Kidney (tissue), 14 donors: ENCODE data around the gene SLC12A1. TPM values are rescaled to one million over a fixed set of nuclear protein-coding genes. Genes with fewer than 3 reads are reported as not detected.
A peak's percentile ranks its signal among the peaks of the same experiment; 100 is the strongest.

Experiments used
- DNase-seq, 5 donors: peaks; one replicate each; pipeline ENCODE4 v3.0.0-alpha.2; 2013 to 2020
- FAIRE-seq: peaks from 2 replicates; lab custom pipeline; 2012; peaks lifted over from hg19 to GRCh38; lab: Jason Lieb, UNC
- H3K27ac ChIP-seq, 2 donors: one replicate each; pipeline ENCODE4 v1.7.0; 2013; ENCODE audit warnings: low read depth in 2 of 2, low read length in 2 of 2, inconsistent platforms in 1 of 2
- H3K27me3 ChIP-seq: one replicate; pipeline ENCODE4 v1.7.1; 2013; ENCODE audit warnings: low read length, inconsistent platforms; ENCODE audit not compliant: control insufficient read depth, insufficient read depth
- H3K36me3 ChIP-seq, 3 donors: one replicate each; pipeline versions ENCODE4 v1.7.0 to v1.7.1; 2013; ENCODE audit warnings: low read length in 3 of 3, control low read depth in 1 of 3, inconsistent platforms in 1 of 3; ENCODE audit not compliant: insufficient read depth in 3 of 3, control insufficient read depth in 2 of 3
- H3K4me1 ChIP-seq, 3 donors: one replicate each; pipeline versions ENCODE4 v1.7.0 to v1.7.1; 2013; ENCODE audit warnings: low read length in 3 of 3, inconsistent platforms in 1 of 3, low read depth in 1 of 3; ENCODE audit not compliant: control insufficient read depth in 2 of 3, insufficient read depth in 2 of 3
- H3K4me3 ChIP-seq, 3 donors: one replicate each; pipeline versions ENCODE4 v1.7.0 to v1.8.1; 2013; ENCODE audit warnings: low read length in 3 of 3, control low read depth in 1 of 3, inconsistent platforms in 1 of 3
- H3K9ac ChIP-seq, 3 donors: one replicate each; pipeline versions ENCODE4 v1.7.0 to v1.7.1; 2013; ENCODE audit warnings: low read length in 3 of 3, control low read depth in 1 of 3, inconsistent platforms in 1 of 3
- H3K9me3 ChIP-seq, 3 donors: one replicate each; pipeline versions ENCODE4 v1.7.0 to v1.7.1; 2013; ENCODE audit warnings: low read length in 3 of 3, control low read depth in 1 of 3, inconsistent platforms in 1 of 3; ENCODE audit not compliant: control insufficient read depth in 2 of 3, insufficient read depth in 1 of 3
- CTCF ChIP-seq: IDR thresholded peaks from 3 replicates; pipeline ENCODE4 v1.5.1; 2012; ENCODE audit warnings: mild to moderate bottlenecking, moderate library complexity, borderline replicate concordance; ENCODE audit not compliant: insufficient read depth; ENCODE audit errors: extremely low read depth
- intact Hi-C: fragments of 100-400 bp; cut with DNase I; formaldehyde crosslinking; loops from one replicate; pipeline ENCODE4 v1.11.1; 2022
- polyA plus RNA-seq: library from polyadenylated mRNA; stranded (reverse); fragments of 350-450 nt; fragmentation: Illumina TruSeq; extraction: RNeasy Lipid Tissue Mini Kit (QIAGEN cat#74804); gene quantifications from one replicate; pipeline ENCODE4 v1.2.3, GENCODE V29; 2014; ENCODE audit warnings: low read depth, low replicate concordance; ENCODE audit not compliant: insufficient read depth
- total RNA-seq: library from RNA; stranded (reverse); fragmentation: NEBNext Ultra II Directional; extraction: Animal tissue kit (Norgen Biotek cat#: 25700); gene quantifications from one replicate; pipeline ENCODE4 v1.2.1, GENCODE V29; 2021
- donor health status: control.
- donor health status: control.
- donor health status: control.
- donor health status: control.
- donor health status: control.
- donor health status: DM: yes; HTN: yes; CAD: no.
- donor health status: Normal renal cell carcinoma (clear cell type).

Gene SLC12A1
- total and polyA plus RNA-seq, 2 donors from 2014 or later = 201 to 370 TPM

GRCh38 chr15:48239334-48239733, 33.2 kb downstream of the SLC12A1 start:
- Histone ChIP-seq H3K9me3 (no peaks in the 10 kb centered on the region), H3K4me1 (no peaks in the 10 kb centered on the region), H3K9ac (no peak overlapping the region), H3K27ac (no peak overlapping the region), H3K4me3 (no peak overlapping the region), H3K36me3 (no peaks in the 10 kb centered on the region), H3K27me3 (no peaks in the 10 kb centered on the region)
- intact Hi-C loops = no loop called here
- DNase-seq (no peak), FAIRE-seq (no peak)
- no peak for TF ChIP-seq CTCF

- intact Hi-C loops = no loop called here
- no peaks in the 10 kb centered on the region for H3K27me3 ChIP-seq
- no peak for TF ChIP-seq CTCF
- H3K27ac ChIP-seq = no peak overlapping the region
- H3K36me3 ChIP-seq = no peaks in the 10 kb centered on the region
- no peak for FAIRE-seq
- H3K4me1 ChIP-seq = no peaks in the 10 kb centered on the region
- no peak overlapping the region for H3K9ac ChIP-seq
- no peak overlapping the region for H3K4me3 ChIP-seq
- DNase-seq = no peak
- H3K9me3 ChIP-seq = no peaks in the 10 kb centered on the region
Observed at GRCh38 chr15:48242015-48242414, 35.9 kb downstream of the SLC12A1 start.

- no peak overlapping the region for H3K4me3 ChIP-seq
- H3K9ac ChIP-seq = no peak overlapping the region
- no peaks in the 10 kb centered on the region for H3K4me1 ChIP-seq
- DNase-seq = peak in 1 of 5 donors; percentile 15
- no peaks in the 10 kb centered on the region for H3K36me3 ChIP-seq
- no peak for FAIRE-seq
- H3K27me3 ChIP-seq = no peaks in the 10 kb centered on the region
- TF ChIP-seq CTCF = no peak
- intact Hi-C loops = no loop called here
- H3K27ac ChIP-seq = no peak overlapping the region
- no peaks in the 10 kb centered on the region for H3K9me3 ChIP-seq
Observed at GRCh38 chr15:48242535-48242934, 36.4 kb downstream of the SLC12A1 start.

GRCh38 chr15:48244921-48245320, 38.8 kb downstream of the SLC12A1 start:
- Histone ChIP-seq H3K4me1 (no peaks in the 10 kb centered on the region), H3K36me3 (no peaks in the 10 kb centered on the region), H3K4me3 (no peak overlapping the region), H3K9me3 (no peaks in the 10 kb centered on the region), H3K27ac (no peak overlapping the region), H3K9ac (no peak overlapping the region), H3K27me3 (no peaks in the 10 kb centered on the region)
- intact Hi-C loops = no loop called here
- FAIRE-seq = no peak
- DNase-seq = no peak
- no peak for TF ChIP-seq CTCF
